ENCODE data around the gene TM4SF5. TPM values are rescaled to one million over a fixed set of nuclear protein-coding genes. Genes with fewer than 3 reads are reported as not detected.

TM4SF5 gene
- total RNA-seq, 1 donor from 2014 or later, result not detected

DNA sequence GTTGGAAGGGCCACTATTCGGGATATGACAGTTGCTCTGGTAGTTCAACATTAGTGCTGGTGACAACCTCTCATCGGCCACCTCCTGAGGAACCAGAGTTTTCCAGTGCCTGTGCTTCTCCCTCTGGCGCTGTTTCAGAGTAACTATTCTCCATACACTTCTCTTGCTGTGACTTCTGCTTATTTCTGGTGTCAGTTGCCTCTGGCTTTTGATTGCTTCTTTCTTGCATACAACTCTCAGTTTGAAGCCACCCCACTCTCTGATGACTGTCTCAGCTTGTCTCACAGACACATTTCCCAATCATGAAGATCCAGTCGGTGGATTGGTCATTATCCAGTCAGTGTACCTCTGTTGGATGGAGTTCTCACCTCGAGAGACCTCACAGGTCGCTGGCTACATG is 3.4 kb upstream of the TM4SF5 start:
- DNase-seq (ENCODE audit: low read depth) (no peak), FAIRE-seq (no peak)
- H3K4me3 ChIP-seq (ENCODE audit: low read depth, low read length), result no peak overlapping the region
- TF ChIP-seq, protein P1, sequence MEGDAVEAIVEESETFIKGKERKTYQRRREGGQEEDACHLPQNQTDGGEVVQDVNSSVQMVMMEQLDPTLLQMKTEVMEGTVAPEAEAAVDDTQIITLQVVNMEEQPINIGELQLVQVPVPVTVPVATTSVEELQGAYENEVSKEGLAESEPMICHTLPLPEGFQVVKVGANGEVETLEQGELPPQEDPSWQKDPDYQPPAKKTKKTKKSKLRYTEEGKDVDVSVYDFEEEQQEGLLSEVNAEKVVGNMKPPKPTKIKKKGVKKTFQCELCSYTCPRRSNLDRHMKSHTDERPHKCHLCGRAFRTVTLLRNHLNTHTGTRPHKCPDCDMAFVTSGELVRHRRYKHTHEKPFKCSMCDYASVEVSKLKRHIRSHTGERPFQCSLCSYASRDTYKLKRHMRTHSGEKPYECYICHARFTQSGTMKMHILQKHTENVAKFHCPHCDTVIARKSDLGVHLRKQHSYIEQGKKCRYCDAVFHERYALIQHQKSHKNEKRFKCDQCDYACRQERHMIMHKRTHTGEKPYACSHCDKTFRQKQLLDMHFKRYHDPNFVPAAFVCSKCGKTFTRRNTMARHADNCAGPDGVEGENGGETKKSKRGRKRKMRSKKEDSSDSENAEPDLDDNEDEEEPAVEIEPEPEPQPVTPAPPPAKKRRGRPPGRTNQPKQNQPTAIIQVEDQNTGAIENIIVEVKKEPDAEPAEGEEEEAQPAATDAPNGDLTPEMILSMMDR (IDR thresholded peaks at IDR 0.05; ENCODE audit: insufficient read depth, low read length, severe bottlenecking), result no peak
- no peaks in the 10 kb centered on the region for H3K27me3 ChIP-seq (ENCODE audit: control insufficient read depth, insufficient read depth, low read length)
- no peaks in the 10 kb centered on the region for H3K36me3 ChIP-seq (ENCODE audit: control insufficient read depth, insufficient read depth, low read length)

DNA sequence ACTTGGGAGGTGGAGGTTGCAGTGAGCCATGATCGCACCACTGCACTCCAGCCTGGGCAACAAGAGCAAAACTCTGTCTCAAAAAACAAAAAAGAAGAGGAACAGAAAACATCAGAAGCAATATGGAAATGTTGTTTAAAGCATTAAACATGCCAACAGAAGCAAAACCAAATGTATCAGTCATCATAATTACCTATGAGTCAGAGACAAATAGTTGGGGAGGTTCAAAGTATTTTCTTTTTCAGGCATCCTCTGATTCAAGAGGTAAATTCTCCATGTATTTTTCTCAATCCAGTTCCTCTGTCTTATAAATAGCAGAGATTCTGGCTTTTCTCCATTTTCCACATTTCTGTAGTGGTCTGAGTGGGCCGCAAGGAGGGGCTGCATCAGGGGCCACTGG is 2.1 kb upstream of the TM4SF5 start:
- Histone ChIP-seq H3K27me3 (ENCODE audit: control insufficient read depth, insufficient read depth, low read length) (peaks cover 2% of the 10 kb centered on the region), H3K4me3 (ENCODE audit: low read depth, low read length) (no peak overlapping the region), H3K36me3 (ENCODE audit: control insufficient read depth, insufficient read depth, low read length) (no peaks in the 10 kb centered on the region)
- TF ChIP-seq, protein P1 (IDR thresholded peaks at IDR 0.05; ENCODE audit: insufficient read depth, low read length, severe bottlenecking), result no peak
- peak; percentile 55 for DNase-seq (ENCODE audit: low read depth)
- FAIRE-seq, result no peak

DNA sequence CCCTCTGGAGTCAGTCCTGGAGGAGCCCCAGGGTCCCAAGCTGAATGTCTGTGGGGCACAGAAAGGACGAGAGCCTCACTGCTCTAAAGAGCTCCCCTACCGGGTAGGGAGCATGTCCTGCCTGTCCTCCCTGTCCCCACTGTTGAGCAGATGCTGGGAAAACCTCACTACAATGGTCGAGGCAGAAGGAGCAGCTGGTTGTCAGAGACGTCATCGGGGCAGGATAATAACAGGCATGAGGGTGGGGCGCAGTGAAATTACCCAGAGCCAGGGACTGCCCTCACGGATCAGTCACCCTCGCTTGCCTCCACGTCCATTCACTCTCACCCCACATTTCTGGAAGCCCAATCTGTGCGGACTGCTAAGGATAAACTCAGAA is 538 bp downstream of the TM4SF5 start:
- no peak for DNase-seq (ENCODE audit: low read depth)
- peak; percentile 32 for FAIRE-seq
- TF ChIP-seq, protein P1 (IDR thresholded peaks at IDR 0.05; ENCODE audit: insufficient read depth, low read length, severe bottlenecking), result no peak
- H3K36me3 ChIP-seq (ENCODE audit: control insufficient read depth, insufficient read depth, low read length), result no peaks in the 10 kb centered on the region
- H3K27me3 ChIP-seq (ENCODE audit: control insufficient read depth, insufficient read depth, low read length), result peaks cover 2% of the 10 kb centered on the region
- no peak overlapping the region for H3K4me3 ChIP-seq (ENCODE audit: low read depth, low read length)

DNA sequence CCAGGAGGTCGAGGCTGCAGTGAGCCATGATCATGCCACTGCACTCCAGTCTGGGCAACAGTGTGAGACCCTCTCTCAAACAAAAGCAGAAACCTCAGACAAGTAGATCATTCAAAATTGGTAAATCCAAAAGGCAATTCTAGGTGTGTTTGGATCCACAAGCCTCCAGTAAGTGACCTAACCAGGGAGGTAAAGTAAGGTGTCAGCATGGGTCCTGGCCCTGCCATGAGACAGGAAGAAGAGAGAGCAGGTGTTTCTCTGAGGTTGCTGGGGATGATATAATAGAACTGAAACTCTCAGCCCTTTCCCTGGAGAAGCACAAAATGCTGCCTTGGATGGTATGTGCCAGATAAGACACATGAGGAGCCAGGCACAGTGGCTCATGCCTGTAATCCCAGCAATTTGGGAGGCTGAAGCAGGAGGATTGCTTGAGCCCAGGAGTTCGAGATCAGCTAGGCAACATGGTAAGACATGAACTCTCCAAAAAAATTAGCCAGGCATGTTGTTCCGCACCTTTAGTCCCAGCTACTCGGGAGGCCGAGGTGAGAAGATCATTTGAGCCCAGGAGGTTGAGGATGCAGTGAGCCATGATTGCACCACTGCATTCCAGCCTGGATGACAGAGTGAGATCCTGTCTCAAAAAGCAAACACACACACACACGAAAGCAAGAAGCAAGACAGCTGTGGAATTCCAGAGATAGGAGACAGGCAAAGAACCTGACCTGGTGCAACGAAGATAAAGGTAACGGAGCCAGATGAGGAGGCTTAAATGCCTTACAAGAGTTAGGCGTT is 6.5 kb downstream of the TM4SF5 start:
- no peak for FAIRE-seq
- H3K36me3 ChIP-seq (ENCODE audit: control insufficient read depth, insufficient read depth, low read length), result no peaks in the 10 kb centered on the region
- peaks cover 7% of the 10 kb centered on the region for H3K27me3 ChIP-seq (ENCODE audit: control insufficient read depth, insufficient read depth, low read length)
- DNase-seq (ENCODE audit: low read depth), result no peak
- no peak overlapping the region for H3K4me3 ChIP-seq (ENCODE audit: low read depth, low read length)
- TF ChIP-seq, protein P1 (IDR thresholded peaks at IDR 0.05; ENCODE audit: insufficient read depth, low read length, severe bottlenecking), result no peak

DNA sequence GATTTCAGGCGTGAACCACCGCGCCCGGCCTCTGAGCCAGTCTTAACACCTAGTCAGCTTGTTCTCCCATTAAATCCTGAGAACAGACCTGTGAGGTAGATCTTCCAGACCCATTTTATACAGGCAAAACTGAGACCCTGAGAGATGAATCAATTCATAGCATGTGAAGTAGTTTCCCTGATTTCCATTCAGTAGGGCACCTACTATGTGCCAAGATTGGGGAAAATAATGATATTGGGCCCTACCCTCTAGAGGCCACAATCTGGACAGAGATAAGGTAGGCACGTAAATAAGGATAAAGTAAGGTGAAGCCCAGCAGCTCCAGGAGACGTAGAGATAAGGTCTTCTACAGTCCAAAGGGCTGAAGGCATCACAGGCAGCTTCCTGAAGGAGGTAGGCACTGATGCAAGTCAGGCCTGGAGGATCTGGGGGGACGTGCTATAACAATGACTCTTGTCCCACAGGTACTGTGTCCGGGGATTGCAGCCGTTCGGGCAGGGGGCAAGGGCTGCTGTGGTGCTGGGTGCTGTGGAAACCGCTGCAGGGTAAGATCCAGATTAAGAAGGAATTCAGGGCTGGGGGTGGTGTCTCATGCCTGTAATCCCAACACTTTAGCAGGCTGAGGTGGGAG is 8.8 kb downstream of the TM4SF5 start:
- FAIRE-seq (no peak), DNase-seq (ENCODE audit: low read depth) (no peak)
- Histone ChIP-seq H3K36me3 (ENCODE audit: control insufficient read depth, insufficient read depth, low read length) (no peaks in the 10 kb centered on the region), H3K27me3 (ENCODE audit: control insufficient read depth, insufficient read depth, low read length) (peaks cover 14% of the 10 kb centered on the region), H3K4me3 (ENCODE audit: low read depth, low read length) (no peak overlapping the region)
- TF ChIP-seq, protein P1 (IDR thresholded peaks at IDR 0.05; ENCODE audit: insufficient read depth, low read length, severe bottlenecking), result no peak
